Testis (tissue), 2 donors: ENCODE measurements around the gene PLA2G7.

Experiments
- CTCF ChIP-seq, 3 experiments: fragments of 450-650 bp in 2 of 3; fragments of 200-600 bp in 1 of 3; sonication (generic) in 1 of 3; IDR thresholded peaks; one replicate each; pipeline ENCODE4 v1.5.1; 2016 to 2019; ENCODE audit warnings: antibody characterized with exemption in 3 of 3, mild to moderate bottlenecking in 2 of 3, moderate library complexity in 1 of 3
- POLR2A ChIP-seq: fragments of 450-650 bp; IDR thresholded peaks from one replicate; pipeline ENCODE4 v1.6.1; 2017; ENCODE audit warnings: antibody characterized with exemption, mild to moderate bottlenecking, moderate library complexity

DNA sequence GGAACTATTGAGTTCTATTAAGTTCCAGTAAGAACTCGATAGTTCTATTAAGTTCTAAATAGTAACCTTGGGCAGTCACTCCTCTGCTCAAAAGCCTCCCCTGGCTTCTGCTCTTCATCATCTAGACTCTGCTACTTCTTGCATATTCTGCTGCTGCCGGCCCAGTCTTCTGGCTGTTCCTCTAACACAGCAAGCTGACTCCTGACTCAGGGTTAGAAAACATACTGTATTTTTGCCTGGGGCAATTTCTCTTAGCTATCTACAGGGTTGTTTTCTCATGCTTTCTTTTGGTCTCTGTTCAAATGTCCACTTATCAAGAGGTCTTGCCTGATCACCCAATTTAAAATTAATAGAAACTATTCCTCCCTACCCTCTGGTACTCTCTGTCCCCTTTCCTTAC lies 67.8 kb downstream of the PLA2G7 start:
- TF ChIP-seq CTCF (IDR thresholded peaks at IDR 0.05) (no peak), POLR2A (no peak)
